Prostate gland (tissue), 2 donors: ENCODE results near the gene GGNBP2. TPM values are rescaled to one million over a fixed set of nuclear protein-coding genes. Genes with fewer than 3 reads are reported as not detected.
A peak's percentile ranks its signal among the peaks of the same experiment; 100 is the strongest.

ENCODE experiments used
- DNase-seq: peaks from one replicate; pipeline ENCODE4 v3.0.0-alpha.2; 2019; ENCODE audit warnings: low spot score
- H3K27ac ChIP-seq, 2 donors: fragments of 200-600 bp; sonication (generic); 2 replicates each; pipeline ENCODE4 v1.5.1; 2017 to 2019
- H3K27me3 ChIP-seq: fragments of 200-600 bp; sonication (generic); replicated peaks from 2 replicates; pipeline ENCODE4 v1.5.1; 2019; ENCODE audit not compliant: insufficient read depth
- H3K36me3 ChIP-seq, 2 donors: fragments of 200-600 bp; sonication (generic); 1 replicate in 1 of 2; 2 replicates in 1 of 2; pipeline versions ENCODE4 v1.5.1 to v1.8.1; 2017 to 2019
- H3K4me1 ChIP-seq: fragments of 200-600 bp; sonication (generic); replicated peaks from 2 replicates; pipeline ENCODE4 v1.5.1; 2019
- H3K4me3 ChIP-seq, 2 donors: fragments of 200-600 bp; sonication (generic); 2 replicates each; pipeline ENCODE4 v1.5.1; 2017 to 2019
- H3K9me3 ChIP-seq: fragments of 200-600 bp; sonication (generic); 2 replicates; pipeline ENCODE4 v1.5.1; 2017
- POLR2A ChIP-seq: fragments of 450-650 bp; IDR thresholded peaks from one replicate; pipeline ENCODE4 v1.6.1; 2016; ENCODE audit warnings: antibody characterized with exemption, mild to moderate bottlenecking
- POLR2AphosphoS5 ChIP-seq: sonication (generic); formaldehyde crosslinking; IDR thresholded peaks from one replicate; pipeline ENCODE4 v1.6.1; 2017; ENCODE audit warnings: antibody characterized with exemption
- WGBS: methylation state at CpG from one replicate; pipeline ENCODE4 v1.1.5; 2018; 5-methylcytosine and 5-hydroxymethylcytosine counted together
- intact Hi-C: fragments of 100-400 bp; cut with DNase I; formaldehyde crosslinking; loops from one replicate; pipeline ENCODE4 v1.14.2; 2022
- total RNA-seq, 2 donors: library from RNA; depleted of rRNA; stranded (reverse); fragments of >200 nt; gene quantifications; one replicate each; pipeline ENCODE4 v1.1.0, GENCODE V29; 2016
- TF ChIP-seq, protein P1 (sequence below), 4 experiments: fragments of 200-600 bp in 2 of 4; fragments of 450-650 bp in 2 of 4; sonication (generic) in 2 of 4; IDR thresholded peaks; 1 replicate in 3 of 4; 2 replicates in 1 of 4; pipeline ENCODE4 v1.5.1; 2016 to 2019; ENCODE audit warnings: antibody characterized with exemption in 4 of 4, mild to moderate bottlenecking in 2 of 4, moderate library complexity in 2 of 4

GGNBP2 gene
- total RNA-seq, 2 donors from 2014 or later, result 34.8 to 71.7 TPM

DNA sequence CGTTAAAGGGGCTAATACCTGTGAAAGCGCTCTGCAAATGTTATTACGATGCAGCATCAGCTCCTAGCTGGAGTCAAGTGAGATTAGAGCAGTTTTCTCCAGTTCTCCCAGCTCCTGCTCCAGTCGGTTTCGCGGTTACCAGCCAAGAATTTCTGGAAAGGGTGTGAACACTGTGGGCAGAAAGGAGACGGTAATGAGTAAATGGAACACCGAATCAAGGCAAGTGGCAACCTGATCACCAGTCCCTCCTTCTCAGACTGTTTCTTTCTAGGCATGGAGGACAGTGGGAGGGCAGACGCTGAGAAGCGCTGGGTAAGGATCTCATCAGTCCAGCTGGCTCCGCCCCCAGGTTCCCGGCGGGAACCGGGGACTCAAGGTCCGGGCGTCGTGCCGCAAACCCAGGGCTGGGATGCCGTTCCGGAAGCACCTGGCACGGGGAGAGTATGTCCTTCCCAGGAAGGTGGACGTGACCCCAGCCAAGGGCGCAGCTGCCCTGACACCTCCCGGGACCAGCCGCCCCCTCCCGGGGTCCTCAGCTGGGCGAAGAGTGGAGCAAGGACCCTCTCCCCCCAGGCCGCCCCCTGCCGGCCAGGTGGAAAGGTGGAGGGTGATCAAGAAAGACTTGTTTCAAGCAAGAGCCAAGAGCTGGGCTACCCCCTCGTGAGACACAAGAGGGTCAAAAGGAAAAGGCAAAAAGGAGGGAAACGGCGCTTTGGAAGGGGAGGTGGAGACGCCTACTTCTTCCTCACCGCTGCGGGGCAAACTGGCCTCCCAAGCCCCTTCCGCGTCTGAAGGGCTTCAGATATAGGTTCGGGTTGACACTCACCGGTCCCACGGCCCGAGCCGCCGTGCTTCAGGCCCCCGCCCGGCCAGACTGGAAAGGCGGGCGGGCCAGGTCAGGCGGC is 10.5 kb upstream of the GGNBP2 start:
- H3K4me1 ChIP-seq, result peaks cover 5% of the 10 kb centered on the region
- no peaks in the 10 kb centered on the region for H3K36me3 ChIP-seq
- intact Hi-C loops, result loop anchor here (5.0 to 10.0 kb wide), 2 partner anchors 47 to 821 kb away; partner anchors contain the start of gene ZNHIT3
- no peaks in the 10 kb centered on the region for H3K27me3 ChIP-seq
- H3K4me3 ChIP-seq, result peak overlapping the region; percentile 80 to 85
- TF ChIP-seq, protein P1, sequence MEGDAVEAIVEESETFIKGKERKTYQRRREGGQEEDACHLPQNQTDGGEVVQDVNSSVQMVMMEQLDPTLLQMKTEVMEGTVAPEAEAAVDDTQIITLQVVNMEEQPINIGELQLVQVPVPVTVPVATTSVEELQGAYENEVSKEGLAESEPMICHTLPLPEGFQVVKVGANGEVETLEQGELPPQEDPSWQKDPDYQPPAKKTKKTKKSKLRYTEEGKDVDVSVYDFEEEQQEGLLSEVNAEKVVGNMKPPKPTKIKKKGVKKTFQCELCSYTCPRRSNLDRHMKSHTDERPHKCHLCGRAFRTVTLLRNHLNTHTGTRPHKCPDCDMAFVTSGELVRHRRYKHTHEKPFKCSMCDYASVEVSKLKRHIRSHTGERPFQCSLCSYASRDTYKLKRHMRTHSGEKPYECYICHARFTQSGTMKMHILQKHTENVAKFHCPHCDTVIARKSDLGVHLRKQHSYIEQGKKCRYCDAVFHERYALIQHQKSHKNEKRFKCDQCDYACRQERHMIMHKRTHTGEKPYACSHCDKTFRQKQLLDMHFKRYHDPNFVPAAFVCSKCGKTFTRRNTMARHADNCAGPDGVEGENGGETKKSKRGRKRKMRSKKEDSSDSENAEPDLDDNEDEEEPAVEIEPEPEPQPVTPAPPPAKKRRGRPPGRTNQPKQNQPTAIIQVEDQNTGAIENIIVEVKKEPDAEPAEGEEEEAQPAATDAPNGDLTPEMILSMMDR (IDR thresholded peaks at IDR 0.05), result peak in 3 of 4 experiments; percentile 17 to 40 (median 37)
- TF ChIP-seq POLR2A (peak; percentile 20), POLR2AphosphoS5 (peak; percentile 40)
- H3K9me3 ChIP-seq, result no peaks in the 10 kb centered on the region
- WGBS, result 5% methylated on average over 47 of the region's 48 CpGs
- peak; percentile 61 for DNase-seq
- peak overlapping the region; percentile 91 to 95 for H3K27ac ChIP-seq

DNA sequence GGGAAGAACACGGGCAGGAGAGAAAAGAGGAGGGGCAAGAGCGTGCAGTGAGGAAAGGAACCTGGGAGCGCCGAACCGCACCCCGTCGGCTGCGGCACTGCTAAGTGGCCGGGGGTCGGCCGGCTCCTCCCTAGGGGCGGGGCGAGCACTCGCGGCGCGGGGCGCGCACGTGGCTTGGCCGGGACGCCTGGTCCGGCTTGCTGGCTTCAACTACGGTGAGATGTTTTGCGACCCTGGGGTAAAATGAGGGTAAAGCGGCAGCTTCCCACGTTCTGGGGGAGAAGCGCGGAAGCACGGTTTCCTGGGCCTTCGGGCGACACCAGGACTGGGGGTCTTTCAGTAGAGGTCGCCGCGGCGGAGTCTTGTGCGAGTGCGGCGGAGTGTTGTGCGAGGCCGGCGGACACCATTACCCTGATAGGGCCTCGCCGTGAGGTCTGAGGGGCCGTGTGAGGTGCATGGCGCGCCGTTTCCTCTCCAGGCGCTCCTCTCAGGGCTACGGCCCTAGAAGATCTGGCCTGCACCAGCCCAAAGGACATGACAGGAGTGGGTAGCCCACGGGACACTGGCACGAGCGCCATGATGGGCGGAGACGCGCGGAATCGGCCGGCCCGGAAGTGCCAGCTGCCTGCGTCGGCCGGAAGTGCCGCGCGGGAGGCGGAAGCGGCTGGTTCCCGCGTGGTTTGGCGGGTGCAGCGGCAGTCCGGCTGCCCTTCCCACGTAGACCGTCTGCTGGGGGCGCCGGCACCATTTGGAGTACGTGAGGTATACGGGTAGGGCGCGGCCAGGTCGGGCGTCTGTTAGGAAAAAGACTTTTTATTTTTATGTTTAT is 9.7 kb upstream of the GGNBP2 start, which contains the start of the genes MYO19 and PIGW:
TSS of gene MYO19 (minus strand) at position 29 of the 829 bp plus-strand sequence. CDS start 2,330 bp downstream, outside the sequence.
TSS of gene PIGW (plus strand) at position 148 of the 829 bp plus-strand sequence. CDS start 2,115 bp downstream, outside the sequence.
- Histone ChIP-seq H3K9me3 (no peaks in the 10 kb centered on the region), H3K27me3 (no peaks in the 10 kb centered on the region), H3K27ac (peak within 1 kb of the TSS; percentile 91 to 95), H3K36me3 (no peaks in the 10 kb centered on the region), H3K4me3 (peak within 1 kb of the TSS; percentile 80 to 85), H3K4me1 (peaks cover 5% of the 10 kb centered on the region)
- peak; percentile 77 for DNase-seq
- TF ChIP-seq, protein P1 (IDR thresholded peaks at IDR 0.05), result peak in 2 of 4 experiments; percentile 18 to 28
- TF ChIP-seq POLR2A (peak; percentile 61), POLR2AphosphoS5 (peak; percentile 90)
- 1% methylated on average over 81 of the region's 83 CpGs for WGBS
- intact Hi-C loops, result loop anchor here (5.0 to 10.0 kb wide), 2 partner anchors 48 to 820 kb away; partner anchors contain the start of gene ZNHIT3

DNA sequence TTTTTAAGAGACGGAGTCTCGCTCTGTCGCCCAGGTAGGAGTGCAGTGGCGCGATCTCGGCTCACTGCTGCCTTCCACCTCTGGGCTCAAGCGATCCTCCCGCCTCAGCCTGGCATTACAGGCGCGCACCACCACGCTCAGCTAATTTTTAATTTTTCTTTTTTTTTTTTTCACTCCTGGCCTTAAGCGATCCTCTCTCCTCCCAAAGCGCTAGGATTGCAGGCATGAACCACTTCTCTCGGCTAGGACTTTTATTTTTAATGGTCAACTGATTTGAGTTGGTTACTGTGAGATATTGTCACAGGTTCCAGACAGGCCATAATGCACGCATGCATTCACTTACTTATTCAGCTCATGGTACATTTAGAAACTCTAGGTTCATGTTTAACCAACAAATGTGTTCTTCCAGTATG is 9.0 kb upstream of the GGNBP2 start:
- WGBS, result 7% methylated on average over 15 of the region's 15 CpGs
- Histone ChIP-seq H3K4me3 (peak overlapping the region; percentile 80 to 85), H3K27ac (peak overlapping the region; percentile 91 to 95), H3K36me3 (no peaks in the 10 kb centered on the region), H3K9me3 (no peaks in the 10 kb centered on the region), H3K4me1 (peaks cover 5% of the 10 kb centered on the region), H3K27me3 (no peaks in the 10 kb centered on the region)
- intact Hi-C loops, result loop anchor here (10.0 kb wide), 1 partner anchor 819 kb away; no protein-coding TSS in a partner anchor
- TF ChIP-seq, protein P1 (IDR thresholded peaks at IDR 0.05), result no peak
- no peak for TF ChIP-seq POLR2AphosphoS5
- no peak for TF ChIP-seq POLR2A
- DNase-seq, result no peak

GRCh38 chr17:36540696-36541095 is 4.0 kb upstream of the GGNBP2 start:
- no peak overlapping the region for H3K4me3 ChIP-seq
- H3K4me1 ChIP-seq, result no peaks in the 10 kb centered on the region
- WGBS, result 94% methylated on average over 3 of the region's 3 CpGs
- TF ChIP-seq, protein P1 (IDR thresholded peaks at IDR 0.05), result no peak
- TF ChIP-seq POLR2AphosphoS5 (no peak), POLR2A (no peak)
- H3K27me3 ChIP-seq, result no peaks in the 10 kb centered on the region
- no peak overlapping the region for H3K27ac ChIP-seq
- no peaks in the 10 kb centered on the region for H3K9me3 ChIP-seq
- intact Hi-C loops, result no loop called here
- H3K36me3 ChIP-seq, result no peaks in the 10 kb centered on the region
- DNase-seq, result no peak
